Transverse colon (tissue), 4 donors: ENCODE results near the gene ATF5. TPM values are rescaled to one million over a fixed set of nuclear protein-coding genes. Genes with fewer than 3 reads are reported as not detected.
A peak's percentile ranks its signal among the peaks of the same experiment; 100 is the strongest.

ENCODE experiments used
- DNase-seq: peaks from one replicate; pipeline ENCODE4 v3.0.0-alpha.2; 2019
- H3K27ac ChIP-seq, 4 donors: fragments of 200-600 bp; sonication (generic); 2 replicates each; pipeline ENCODE4 v1.5.1; 2016 to 2018; ENCODE audit warnings: inconsistent platforms in 4 of 4
- H3K27me3 ChIP-seq: fragments of 200-600 bp; sonication (generic); 2 replicates; pipeline ENCODE4 v1.5.1; 2017; ENCODE audit warnings: inconsistent platforms
- H3K36me3 ChIP-seq, 4 donors: fragments of 200-600 bp; sonication (generic); 2 replicates each; pipeline ENCODE4 v1.5.1; 2017 to 2019; ENCODE audit warnings: inconsistent platforms in 4 of 4
- H3K4me1 ChIP-seq, 4 donors: fragments of 200-600 bp; sonication (generic); 2 replicates each; pipeline ENCODE4 v1.5.1; 2017 to 2020; ENCODE audit warnings: inconsistent platforms in 4 of 4
- H3K4me3 ChIP-seq, 4 donors: fragments of 200-600 bp; sonication (generic); 1 replicate in 1 of 4; 2 replicates in 3 of 4; pipeline versions ENCODE4 v1.5.1 to v1.6.1; 2017 to 2019; ENCODE audit warnings: inconsistent platforms in 4 of 4
- H3K9me3 ChIP-seq, 2 donors: fragments of 200-600 bp; sonication (generic); 2 replicates each; pipeline ENCODE4 v1.5.1; 2017 to 2019; ENCODE audit warnings: inconsistent platforms in 2 of 2
- EP300 ChIP-seq: sonication (generic); formaldehyde crosslinking; IDR thresholded peaks from one replicate; pipeline ENCODE4 v1.6.1; 2017; ENCODE audit warnings: antibody characterized with exemption, low read depth
- POLR2A ChIP-seq: fragments of 450-650 bp; IDR thresholded peaks from one replicate; pipeline ENCODE4 v1.6.1; 2016; ENCODE audit warnings: antibody characterized with exemption, mild to moderate bottlenecking, moderate library complexity
- POLR2AphosphoS5 ChIP-seq, 3 donors: sonication (generic); formaldehyde crosslinking; IDR thresholded peaks; one replicate each; pipeline ENCODE4 v1.6.1; 2016; ENCODE audit warnings: antibody characterized with exemption in 3 of 3
- WGBS, 2 donors: methylation state at CpG; one replicate each; pipeline ENCODE4 v1.1.5; 2018; ENCODE audit warnings: low coverage in 1 of 2; 5-methylcytosine and 5-hydroxymethylcytosine counted together
- in situ Hi-C, 4 donors: fragments of 200-750 bp; cut with MboI; loops; one replicate each; pipeline versions ENCODE4 v1.15.0 to v1.15.1; 2017; ENCODE audit warnings: low sequenced_read_pairs in 3 of 4, low pct_ligation_motif_present in 1 of 4, low pct_unique_long_range_greater_than_20kb in 1 of 4
- intact Hi-C: fragments of 100-400 bp; cut with DNase I; formaldehyde crosslinking; loops from one replicate; pipeline ENCODE4 v1.15.1; 2023; ENCODE audit warnings: low total_unique reads
- total RNA-seq, 4 donors: library from RNA; depleted of rRNA; stranded (reverse); fragments of >200 nt; gene quantifications; one replicate each; pipeline ENCODE4 v1.1.0, GENCODE V29; 2016
- TF ChIP-seq, protein P1 (sequence below), 5 experiments: fragments of 200-600 bp in 3 of 5; fragments of 450-650 bp in 2 of 5; sonication (generic) in 3 of 5; IDR thresholded peaks; 1 replicate in 2 of 5; 2 replicates in 3 of 5; pipeline ENCODE4 v1.5.1; 2016 to 2017; ENCODE audit warnings: antibody characterized with exemption in 5 of 5, inconsistent platforms in 3 of 5, mild to moderate bottlenecking in 2 of 5, moderate library complexity in 1 of 5

ATF5 gene
- total RNA-seq, 4 donors from 2014 or later, result 2.6 to 10.5 (median 5.4) TPM

DNA sequence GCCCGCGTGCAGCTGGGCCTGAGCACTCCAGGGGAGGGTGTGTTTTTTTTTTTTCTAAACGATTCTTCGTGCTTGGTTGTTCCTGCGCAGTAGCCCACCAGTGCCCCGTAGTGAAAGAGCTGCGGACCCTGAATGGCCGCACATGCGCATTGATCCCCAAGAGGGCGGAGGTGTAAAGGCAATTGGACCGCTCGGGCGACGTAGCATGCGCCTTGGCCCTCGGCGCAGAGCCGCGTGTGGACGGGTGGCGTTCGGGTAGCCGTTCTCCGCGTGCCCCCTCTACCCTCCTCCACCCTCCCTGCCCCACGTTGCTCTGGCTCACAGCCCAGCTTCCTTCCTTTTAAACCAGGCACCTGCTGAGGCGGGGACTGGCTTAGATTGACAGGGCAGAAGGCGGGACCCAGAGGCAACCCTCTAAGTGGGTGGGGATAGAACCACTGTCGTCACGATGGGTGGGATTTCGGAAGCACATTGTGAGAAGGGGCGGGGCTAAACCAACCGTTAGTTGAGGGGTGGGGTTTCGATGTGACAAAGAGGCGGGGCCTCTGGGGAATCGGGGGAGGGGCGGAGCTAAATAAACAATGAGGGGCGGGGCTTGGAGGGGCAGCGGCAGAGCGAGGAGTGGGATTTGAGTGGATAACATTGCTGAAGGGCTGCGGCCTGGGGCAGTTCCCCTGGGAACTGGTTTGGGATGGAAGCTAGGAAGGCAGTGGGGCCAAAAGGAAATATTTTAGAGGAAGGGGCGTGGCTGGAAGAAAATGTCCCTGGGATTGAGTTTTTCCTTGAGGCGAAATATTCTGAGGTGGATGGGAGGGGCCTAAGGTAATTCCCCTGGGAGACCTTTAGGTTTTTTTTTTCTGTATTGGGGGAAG lies 842 bp downstream of the ATF5 start:
- Histone ChIP-seq H3K36me3 (no peaks in the 10 kb centered on the region), H3K27ac (peak overlapping the region; percentile 94 to 99 (median 96)), H3K4me1 (peaks cover 6 to 22% (median 14%) of the 10 kb centered on the region in 4 donors), H3K27me3 (no peaks in the 10 kb centered on the region), H3K4me3 (peak overlapping the region; percentile 88 to 99 (median 94)), H3K9me3 (no peaks in the 10 kb centered on the region)
- intact Hi-C loops, result loop anchor here (5.0 kb wide), 1 partner anchor 117 kb away; no protein-coding TSS in a partner anchor
- TF ChIP-seq, protein P1, sequence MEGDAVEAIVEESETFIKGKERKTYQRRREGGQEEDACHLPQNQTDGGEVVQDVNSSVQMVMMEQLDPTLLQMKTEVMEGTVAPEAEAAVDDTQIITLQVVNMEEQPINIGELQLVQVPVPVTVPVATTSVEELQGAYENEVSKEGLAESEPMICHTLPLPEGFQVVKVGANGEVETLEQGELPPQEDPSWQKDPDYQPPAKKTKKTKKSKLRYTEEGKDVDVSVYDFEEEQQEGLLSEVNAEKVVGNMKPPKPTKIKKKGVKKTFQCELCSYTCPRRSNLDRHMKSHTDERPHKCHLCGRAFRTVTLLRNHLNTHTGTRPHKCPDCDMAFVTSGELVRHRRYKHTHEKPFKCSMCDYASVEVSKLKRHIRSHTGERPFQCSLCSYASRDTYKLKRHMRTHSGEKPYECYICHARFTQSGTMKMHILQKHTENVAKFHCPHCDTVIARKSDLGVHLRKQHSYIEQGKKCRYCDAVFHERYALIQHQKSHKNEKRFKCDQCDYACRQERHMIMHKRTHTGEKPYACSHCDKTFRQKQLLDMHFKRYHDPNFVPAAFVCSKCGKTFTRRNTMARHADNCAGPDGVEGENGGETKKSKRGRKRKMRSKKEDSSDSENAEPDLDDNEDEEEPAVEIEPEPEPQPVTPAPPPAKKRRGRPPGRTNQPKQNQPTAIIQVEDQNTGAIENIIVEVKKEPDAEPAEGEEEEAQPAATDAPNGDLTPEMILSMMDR (IDR thresholded peaks at IDR 0.05), result peak in 3 of 5 experiments; percentile 11 to 46 (median 41)
- TF ChIP-seq POLR2AphosphoS5 (IDR thresholded peaks at IDR 0.05) (peak; percentile 77 to 94 (median 93)), POLR2A (peak; percentile 90), EP300 (no peak)
- 6 to 8% methylated on average over 13 to 42 of the region's 43 CpGs for WGBS, 2 donors
- in situ Hi-C loops, result loop anchor here in 2 of 4 donors (10.0 kb wide), 1 partner anchor 55 kb away; no protein-coding TSS in a partner anchor
- DNase-seq, result peak; percentile 95

DNA sequence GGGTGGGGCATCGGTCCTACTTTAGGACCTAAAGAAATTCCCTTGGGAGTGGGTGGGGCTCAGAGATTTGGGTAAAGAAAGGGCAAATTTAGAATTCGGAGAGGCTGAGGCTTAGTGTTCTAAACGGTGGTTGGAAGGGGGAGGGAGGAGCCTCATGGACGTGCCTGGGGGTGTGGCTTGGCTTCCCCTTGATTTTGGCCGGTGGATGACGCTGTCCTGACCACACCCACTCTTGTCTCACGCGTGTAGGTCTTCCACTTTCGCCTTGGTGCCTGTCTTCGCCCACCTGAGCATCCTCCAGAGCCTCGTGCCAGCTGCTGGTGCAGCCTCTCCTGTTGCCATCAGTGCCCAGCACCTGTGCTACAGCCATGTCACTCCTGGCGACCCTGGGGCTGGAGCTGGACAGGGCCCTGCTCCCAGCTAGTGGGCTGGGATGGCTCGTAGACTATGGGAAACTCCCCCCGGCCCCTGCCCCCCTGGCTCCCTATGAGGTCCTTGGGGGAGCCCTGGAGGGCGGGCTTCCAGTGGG lies 1.5 kb downstream of the ATF5 start:
- DNase-seq, result peak; percentile 24
- Histone ChIP-seq H3K27ac (peak overlapping the region; percentile 94 to 99 (median 96)), H3K27me3 (no peaks in the 10 kb centered on the region), H3K9me3 (no peaks in the 10 kb centered on the region), H3K4me1 (peaks cover 6 to 22% (median 14%) of the 10 kb centered on the region in 4 donors), H3K36me3 (no peaks in the 10 kb centered on the region), H3K4me3 (peak overlapping the region in 1 of 4 donors; percentile 97)
- 61 to 64% methylated on average over 3 to 15 of the region's 15 CpGs for WGBS, 2 donors
- in situ Hi-C loops (loop anchor here in 2 of 4 donors (10.0 kb wide), 1 partner anchor 54 kb away; no protein-coding TSS in a partner anchor), intact Hi-C loops (loop anchor here (5.0 kb wide), 1 partner anchor 117 kb away; no protein-coding TSS in a partner anchor)
- TF ChIP-seq POLR2AphosphoS5 (IDR thresholded peaks at IDR 0.05) (no peak), POLR2A (no peak), EP300 (no peak)
- TF ChIP-seq, protein P1 (IDR thresholded peaks at IDR 0.05), result no peak

DNA sequence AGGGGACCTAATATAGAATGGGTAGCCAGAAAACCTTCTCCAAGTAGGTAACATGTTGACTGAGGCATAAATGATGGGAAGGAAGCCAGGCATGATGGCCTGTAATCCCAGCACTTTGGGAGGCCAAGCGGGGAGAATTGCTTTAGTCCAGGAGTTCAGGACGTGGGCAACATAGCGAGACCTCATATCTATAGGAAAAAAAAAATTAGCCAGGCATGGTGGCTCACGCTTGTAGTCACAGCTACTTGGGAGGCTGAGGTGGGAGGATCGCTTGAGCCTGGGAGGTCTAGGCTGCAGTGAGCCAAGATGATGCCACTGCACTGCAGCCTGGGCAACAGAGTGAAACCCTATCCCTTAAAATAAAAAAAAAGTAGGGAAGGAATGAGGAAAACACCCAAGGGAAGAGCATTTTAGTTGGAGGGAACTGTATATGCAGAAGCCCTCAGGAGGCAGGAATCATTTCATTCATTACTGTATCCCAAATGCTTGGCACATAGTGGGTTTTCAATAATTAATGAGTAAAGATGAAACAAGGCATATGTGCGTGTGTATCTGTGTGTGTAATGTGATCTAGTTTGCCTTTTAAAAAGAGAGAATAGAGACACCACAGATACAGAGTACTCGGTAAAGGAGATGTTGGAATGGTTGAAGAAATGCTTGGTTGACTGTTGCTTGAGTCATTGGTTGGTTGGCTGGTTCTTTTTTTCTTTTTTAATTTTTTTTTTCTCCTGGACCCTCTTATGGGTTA lies 2.5 kb downstream of the ATF5 start:
- Histone ChIP-seq H3K4me1 (peaks cover 6 to 22% (median 14%) of the 10 kb centered on the region in 4 donors), H3K4me3 (no peak overlapping the region), H3K36me3 (no peaks in the 10 kb centered on the region), H3K27me3 (no peaks in the 10 kb centered on the region), H3K9me3 (no peaks in the 10 kb centered on the region), H3K27ac (no peak overlapping the region)
- DNase-seq, result no peak
- TF ChIP-seq POLR2AphosphoS5 (IDR thresholded peaks at IDR 0.05) (no peak), EP300 (no peak), POLR2A (no peak)
- TF ChIP-seq, protein P1 (IDR thresholded peaks at IDR 0.05), result no peak
- intact Hi-C loops, result loop anchor here (5.0 kb wide), 1 partner anchor 116 kb away; no protein-coding TSS in a partner anchor
- in situ Hi-C loops, result loop anchor here in 2 of 4 donors (10.0 kb wide), 1 partner anchor 53 kb away; no protein-coding TSS in a partner anchor
- 93 to 96% methylated on average over 6 to 7 of the region's 7 CpGs for WGBS, 2 donors
